ENCODE measurements around the gene ADK.

DNA sequence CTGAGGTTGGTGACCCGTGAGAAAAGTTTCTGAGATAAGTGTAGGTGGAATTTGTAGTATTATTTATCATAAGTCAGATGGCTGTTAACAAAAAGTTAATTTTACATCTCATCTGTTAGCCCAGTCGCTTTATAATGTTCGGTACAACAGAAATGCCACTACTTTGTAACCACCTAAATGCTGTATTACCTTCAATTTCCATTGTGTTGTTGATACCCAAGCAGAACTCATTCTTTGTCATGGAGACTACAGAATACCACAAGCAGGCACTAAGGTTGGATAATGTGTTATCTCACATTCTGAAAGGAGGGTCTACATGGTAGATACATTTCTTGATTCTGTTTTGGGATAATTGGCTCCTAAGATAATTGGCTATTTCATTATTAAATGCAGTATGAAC is 425.6 kb downstream of the ADK start:
- TF ChIP-seq, protein P1, sequence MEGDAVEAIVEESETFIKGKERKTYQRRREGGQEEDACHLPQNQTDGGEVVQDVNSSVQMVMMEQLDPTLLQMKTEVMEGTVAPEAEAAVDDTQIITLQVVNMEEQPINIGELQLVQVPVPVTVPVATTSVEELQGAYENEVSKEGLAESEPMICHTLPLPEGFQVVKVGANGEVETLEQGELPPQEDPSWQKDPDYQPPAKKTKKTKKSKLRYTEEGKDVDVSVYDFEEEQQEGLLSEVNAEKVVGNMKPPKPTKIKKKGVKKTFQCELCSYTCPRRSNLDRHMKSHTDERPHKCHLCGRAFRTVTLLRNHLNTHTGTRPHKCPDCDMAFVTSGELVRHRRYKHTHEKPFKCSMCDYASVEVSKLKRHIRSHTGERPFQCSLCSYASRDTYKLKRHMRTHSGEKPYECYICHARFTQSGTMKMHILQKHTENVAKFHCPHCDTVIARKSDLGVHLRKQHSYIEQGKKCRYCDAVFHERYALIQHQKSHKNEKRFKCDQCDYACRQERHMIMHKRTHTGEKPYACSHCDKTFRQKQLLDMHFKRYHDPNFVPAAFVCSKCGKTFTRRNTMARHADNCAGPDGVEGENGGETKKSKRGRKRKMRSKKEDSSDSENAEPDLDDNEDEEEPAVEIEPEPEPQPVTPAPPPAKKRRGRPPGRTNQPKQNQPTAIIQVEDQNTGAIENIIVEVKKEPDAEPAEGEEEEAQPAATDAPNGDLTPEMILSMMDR (optimal IDR thresholded peaks at IDR 0.05 in 1 of 3, IDR thresholded peaks at IDR 0.05 in 1 of 3, conservative IDR thresholded peaks at IDR 0.05 in 1 of 3; ENCODE audit: extremely low read depth in 1 of 3, insufficient read depth in 2 of 3, low read length in 3 of 3) = no peak
- TF ChIP-seq EZH2 (IDR thresholded peaks at IDR 0.05; ENCODE audit: low read length) = no peak
